Stimulated activated CD4-positive, alpha-beta T cell treated with anti-CD3 and anti-CD28 coated beads, Interleukin-15, amount 100 ng/mL, for 24 hours (primary cell): ENCODE data around the gene CMC1.
A peak's percentile ranks its signal among the peaks of the same experiment; 100 is the strongest.

Experiments used
- DNase-seq: peaks from one replicate; pipeline ENCODE4 v3.0.0-alpha.2; 2020

Gene CMC1

DNA sequence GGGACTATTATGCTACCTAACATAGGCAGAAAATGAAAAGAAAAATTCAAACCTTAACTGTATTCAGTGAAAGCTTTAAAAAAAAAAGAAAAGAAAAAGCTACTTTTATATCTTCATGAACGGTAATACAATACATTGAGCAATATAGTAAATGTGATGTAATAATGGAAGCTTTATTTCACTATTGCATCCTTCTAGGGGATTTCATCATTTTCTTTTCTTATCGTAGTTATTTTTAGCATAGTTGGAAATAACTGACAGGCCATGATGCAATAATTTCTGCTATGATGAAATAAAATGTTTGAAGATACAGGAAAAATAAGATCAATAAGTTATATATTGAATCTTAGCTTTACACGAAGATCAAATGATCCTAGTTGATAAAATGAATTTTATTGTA is 66.8 kb downstream of the CMC1 start:
- no peak for DNase-seq

DNA sequence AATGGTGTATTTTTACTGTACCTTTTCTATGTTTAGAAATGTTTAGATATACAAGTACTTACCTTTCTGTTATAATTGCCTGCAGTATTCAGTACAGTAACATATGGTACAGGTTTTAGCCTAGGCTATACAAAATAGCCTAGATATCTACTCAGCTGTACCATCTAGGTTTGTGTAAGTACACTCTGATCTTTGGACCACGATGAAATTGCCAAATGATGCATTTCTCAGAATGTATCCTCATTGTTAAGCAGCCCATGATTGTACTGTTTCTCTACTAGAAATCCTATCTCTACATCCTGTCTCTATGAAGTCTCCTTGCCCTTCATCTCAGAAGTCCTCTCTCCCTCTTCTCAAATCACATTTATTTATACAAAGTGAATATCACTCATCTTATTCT is 74.3 kb downstream of the CMC1 start:
- DNase-seq, result no peak

DNA sequence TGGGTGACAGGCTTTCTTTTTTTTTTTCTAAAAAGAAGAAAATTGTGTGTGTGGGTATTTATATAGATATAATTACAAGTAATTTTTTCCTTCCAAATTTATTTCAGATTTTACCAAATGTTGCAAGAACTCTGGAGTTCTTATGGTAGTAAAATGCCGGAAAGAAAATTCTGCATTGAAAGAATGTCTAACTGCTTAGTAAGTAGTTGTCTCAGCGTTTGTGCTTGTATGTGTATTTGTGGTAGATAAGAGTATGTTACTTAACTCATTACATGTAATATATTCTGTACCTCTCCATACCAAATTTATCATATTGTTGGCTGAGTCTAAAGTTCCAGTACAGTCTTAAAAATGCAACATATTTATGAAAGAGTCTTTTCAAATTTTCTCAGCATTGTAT is 74.8 kb downstream of the CMC1 start:
- no peak for DNase-seq

DNA sequence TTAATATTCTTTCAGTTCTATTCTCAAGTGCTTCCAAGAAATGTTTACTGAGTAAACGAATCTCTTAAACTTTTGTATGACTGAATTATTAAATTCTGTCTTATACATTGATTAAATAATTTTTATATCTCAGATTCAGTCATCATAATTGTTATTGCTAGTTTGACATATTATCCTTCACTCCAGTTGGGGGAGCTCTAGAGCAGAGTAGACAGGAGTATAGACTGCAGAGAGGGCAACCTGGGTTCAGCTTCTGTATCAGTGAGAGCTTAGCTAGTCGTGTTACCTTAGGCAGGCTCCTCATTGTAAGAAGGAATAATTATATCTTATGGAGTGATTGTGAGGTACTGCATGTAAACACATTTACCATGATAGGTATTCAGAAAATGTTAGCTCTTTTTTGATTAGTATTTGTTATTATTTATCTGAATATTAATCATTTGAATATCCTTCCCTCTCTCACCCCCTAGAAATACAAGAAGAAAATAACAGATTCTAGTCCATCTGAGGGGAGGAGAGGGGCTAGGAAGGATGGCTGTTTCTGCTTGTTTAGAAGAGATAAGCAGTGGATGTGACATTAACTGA is 76.1 kb downstream of the CMC1 start:
- DNase-seq, result peak; percentile 16

DNA sequence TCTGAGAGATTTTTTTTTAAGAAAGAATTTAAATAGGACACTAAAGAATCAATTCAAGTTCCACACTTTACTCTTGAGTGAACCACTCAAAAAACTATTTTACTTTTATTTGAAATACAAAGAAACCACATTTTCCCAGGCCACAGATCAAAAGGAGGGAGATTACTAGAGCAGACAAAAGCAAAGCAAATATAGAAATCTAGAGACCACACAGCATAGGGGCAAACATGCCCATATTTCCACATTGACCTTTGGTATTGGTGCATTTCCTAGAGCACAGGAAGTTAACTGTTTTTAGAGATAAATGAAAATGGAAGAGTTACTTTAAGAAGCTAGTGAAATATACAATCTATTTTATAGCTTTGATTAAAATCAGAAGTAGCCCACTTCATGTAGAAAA is 79.6 kb downstream of the CMC1 start:
- no peak for DNase-seq

DNA sequence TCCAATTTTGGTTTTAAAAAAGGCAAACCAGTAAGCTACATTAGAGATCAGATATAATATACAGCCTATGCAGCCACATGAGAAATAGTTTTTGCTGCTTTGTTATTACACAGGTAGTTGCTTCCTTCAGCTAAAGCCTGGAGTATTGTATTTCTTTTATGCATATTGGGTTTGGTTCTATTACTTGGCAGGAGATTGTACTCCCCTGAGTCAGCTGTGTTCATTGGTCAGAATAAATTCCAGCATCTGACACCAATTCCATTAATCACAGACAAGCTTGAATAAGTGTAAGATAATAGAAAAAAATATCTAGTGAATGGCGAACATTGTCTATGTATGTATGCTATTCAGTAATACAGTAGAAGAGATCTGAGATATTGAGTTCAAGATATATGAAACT is 81.0 kb downstream of the CMC1 start:
- DNase-seq, result no peak

DNA sequence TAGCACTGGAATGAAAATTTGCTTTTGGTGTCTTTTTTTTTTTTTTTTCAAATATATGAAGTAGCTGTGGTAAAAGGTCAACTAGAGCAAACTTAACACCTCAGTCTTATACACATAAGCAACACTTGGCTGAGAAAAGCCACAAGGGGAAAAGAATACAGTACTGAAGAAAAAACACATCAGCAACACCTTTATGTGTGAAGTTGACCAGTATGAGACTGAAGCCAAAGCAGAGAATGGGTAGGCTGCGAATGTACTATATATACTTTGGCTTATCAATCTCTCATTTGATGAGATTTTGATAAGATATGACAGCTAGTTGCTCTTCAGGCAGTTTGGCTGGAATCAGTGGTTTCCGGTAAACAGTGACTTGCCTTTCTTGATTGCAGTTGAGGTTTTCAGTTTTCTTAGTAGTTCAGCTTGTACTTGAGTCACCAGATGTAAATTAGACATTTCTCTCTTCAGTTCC is 85.1 kb downstream of the CMC1 start:
- peak; percentile 32 for DNase-seq

DNA sequence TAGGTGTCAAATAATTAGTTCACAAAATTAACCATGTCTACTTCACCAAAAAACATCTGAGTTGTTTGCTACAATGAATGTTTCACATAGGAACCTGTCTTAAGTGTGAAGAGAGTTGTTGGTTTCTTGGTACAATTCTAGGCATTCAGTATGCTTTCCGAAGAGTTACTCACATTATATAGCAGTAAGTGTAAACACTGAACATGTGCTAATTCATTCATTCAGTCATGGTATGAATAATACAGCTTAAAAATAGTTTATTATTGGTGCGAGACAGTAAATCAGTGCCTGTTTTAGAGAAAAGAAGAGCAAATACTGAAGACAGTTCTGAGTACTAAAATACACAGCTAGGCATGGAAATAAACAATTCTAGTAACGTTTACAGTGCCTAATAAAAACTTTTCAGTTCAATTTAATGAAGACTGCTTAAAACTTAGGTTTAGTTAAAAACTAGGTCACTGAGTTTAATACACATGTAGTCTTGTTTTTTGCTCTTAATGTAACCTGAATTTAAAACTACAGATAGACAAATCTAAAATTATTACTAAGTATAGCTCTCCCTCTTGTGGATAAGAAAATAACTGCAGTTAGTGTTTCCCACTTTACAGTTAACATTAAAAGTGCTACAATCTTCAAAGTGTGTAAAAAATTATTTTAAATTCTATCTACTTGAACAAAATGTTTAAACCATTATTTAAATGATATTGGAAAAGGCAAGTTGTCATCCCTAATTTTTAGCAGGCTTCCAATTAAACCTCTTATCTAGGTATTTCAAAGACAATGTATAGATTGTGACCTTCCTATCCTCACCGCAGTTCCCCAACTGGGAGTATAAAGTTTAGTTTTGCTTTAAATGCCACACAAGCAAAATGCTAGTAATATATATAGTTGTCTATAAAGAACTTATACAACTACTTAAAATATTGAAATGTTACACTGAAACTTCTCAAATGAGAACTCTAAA is 87.1 kb downstream of the CMC1 start:
- DNase-seq, result no peak

DNA sequence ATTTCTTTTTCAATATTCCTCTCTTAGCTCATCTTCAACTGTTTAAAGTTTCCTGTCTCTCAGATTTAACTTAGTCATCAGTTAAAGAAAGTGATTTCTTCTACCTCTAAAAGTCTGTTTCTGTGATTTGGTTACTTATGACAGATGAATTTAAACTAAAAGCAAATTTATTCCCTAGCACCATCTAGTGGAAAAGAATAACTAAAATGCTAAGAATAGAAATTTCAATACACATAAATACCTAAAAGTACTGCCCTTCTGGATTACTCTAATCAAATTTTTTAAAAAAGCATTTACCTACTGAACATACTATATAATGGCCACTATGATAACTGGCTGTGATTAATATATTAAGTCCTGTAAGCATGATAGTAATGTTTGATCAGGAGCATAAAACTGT is 93.1 kb downstream of the CMC1 start:
- DNase-seq, result no peak

DNA sequence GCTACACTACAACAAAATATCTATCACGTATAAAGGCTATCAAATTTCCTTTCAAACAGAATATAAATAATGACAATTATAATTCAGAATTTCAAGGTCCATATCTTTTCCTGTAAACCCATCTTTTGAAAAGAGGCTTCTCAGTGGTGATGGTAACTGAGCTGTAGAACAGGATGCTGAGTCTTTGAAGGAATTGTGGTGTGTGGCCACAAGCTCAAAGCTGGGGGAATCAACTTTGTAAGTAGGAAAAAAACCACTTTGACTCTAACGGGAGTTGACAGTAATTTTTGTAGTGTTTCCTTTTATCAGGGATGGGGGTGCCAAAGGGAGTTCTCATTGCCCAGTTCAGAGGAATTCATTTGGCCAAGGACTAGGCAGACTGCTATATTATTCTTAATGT is 93.8 kb downstream of the CMC1 start:
- DNase-seq, result no peak

DNA sequence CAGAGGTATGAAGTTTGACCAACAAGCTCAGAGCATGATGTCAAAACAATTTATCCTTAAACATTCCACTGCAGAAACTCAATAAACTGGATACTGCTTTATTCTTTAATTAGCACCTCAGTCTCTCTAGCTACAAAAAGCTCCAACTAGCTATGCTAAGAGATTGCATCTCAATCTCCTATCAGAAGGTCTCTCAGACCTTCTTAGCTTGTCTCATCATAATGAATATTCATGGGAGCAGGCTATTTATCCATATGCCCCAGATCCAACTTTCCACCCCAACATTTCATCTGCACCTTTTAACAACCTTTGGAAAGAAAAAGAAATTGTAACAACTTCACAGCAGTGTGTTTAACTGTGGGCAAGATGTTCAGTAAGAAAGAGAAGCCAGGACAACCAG is 95.8 kb downstream of the CMC1 start:
- DNase-seq, result no peak

DNA sequence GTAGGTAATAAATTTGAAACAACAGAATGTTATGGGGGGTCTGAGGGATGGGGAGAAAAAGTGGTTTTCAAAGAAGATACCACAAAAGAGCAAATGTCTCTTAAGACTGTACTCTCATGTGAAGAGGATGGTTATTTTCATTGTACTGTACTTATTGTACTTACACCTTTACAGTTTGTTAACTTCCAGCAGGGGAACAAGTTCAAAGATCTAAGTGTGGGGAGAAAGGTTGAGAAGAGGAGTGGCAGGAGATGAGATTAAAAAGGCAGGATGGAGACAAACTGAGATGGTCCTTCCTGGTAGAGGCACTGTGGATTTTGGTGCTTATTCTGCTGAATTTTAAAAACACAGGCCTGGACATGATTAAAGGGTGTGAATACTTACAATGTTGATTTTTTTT is 101.7 kb downstream of the CMC1 start:
- no peak for DNase-seq

DNA sequence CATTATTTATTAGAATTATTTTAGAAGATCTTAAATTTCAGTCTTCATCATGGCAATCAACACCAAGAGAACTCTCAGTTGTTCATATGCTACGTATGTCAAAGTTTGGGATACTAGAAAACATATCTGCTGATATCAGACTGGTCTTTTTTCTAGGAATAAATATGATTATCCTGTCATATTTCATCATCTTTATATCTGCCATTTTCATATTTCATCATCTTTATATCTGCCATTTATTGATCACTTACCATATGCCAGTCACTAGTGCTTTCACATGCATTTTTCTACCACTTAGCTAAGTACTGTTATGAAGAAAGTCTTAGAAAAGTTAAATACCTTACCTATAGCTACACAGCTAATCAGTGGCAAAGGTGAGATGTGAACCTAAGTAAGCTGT is 104.3 kb downstream of the CMC1 start:
- no peak for DNase-seq

DNA sequence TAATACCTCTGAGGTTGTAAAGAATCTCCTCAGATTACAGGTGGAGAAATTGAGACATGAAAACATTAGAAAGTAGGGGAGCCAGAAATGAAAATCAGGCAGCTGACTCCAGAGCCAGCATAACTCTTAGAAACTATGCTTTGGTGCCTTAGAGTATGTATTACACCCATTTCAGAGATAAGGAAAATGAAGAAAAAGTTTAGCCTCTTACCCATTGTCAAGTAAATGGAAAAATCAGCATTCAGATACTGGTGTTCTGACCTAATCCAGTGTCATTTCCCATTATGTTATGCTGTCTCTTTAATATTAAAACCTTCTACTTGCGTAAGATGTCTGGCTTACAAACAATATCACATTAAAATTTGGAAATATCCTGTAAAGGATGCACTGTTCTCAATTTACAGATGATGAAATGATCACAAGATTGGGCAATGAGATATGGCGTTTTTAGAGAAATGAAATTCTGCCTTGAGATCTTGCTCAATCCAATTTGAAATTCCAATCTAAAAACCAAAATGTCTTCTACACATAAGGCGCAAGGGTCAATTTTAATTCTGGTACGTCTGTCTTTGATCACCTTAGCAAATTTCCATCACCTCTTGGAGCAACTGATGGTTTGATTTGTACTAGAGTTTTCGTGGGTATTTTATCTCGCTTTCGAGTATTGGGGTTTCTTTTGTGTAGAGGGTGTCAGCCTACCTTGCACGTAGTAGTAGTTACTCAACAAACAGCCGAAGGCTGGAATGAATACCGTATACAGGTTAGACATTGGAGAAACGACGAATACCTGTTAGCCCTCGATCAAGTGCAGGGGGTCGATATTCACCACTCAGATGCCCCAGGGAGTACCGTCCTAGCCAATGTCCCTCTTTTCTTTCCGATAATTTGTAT is 106.2 kb downstream of the CMC1 start:
- no peak for DNase-seq

DNA sequence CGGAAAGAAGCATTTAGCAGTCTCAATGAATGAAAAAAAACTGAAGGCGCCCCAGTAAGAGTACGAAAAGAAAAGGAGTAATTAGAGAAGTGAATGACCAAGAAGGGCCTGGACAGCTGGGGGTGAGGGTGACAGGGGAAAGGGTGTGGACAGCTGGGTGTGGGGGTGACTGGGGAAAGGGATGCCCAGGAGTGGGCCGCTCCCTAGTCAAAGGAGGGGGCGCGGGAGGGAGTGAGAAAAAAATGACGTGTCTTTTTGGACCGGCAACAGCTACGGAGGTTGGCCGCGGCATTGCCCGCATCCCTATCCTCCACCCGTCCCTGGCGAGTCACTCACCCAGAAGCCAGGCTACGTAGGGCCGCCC is 106.8 kb downstream of the CMC1 start:
- no peak for DNase-seq

DNA sequence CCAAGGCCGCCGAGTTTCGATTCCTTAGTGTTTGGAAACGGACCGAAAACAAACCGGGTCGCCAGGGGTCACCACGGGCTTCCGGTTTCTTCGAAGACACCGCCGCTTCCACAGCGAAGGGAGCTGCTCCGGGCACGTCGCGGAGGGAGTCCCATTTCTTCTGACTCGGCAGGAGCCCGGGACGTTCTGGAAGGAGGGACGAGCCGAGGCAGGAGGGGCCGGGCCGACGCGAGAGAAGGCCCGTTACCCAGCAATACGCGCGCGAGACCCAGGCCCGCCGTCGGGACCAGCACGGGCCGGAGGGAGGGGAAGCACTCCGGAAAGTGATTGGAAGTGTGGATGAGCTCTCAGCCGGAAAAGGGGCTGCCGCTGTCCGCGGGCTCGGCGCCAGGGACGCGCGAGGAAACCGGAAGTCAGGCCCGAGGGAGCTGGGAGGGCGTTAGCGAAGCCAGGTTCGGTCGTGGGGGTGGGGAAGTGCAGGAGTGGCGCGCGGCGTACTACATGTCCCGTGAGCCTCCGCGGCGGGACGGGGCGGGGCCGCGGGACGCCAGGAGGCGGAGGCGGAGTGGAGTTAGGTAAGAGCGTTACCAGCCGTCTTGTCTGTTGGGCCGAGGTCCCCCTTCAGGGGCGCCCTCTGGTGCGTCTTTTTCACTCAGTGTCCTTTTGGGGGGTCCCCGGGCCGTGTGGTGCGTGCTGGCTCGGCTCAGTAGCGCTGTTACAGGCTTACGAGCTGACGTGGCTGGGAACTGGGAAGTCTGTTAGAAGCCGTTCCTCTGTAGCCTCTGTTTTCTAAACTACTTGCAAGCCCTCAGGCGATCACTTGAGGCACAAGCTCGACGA is 107.4 kb downstream of the CMC1 start, which contains the start of the genes AZI2 and ZCWPW2:
TSS of gene AZI2 (minus strand) at position 196 of the 840 bp plus-strand sequence. CDS start 8,207 bp downstream, outside the sequence.
TSS of gene ZCWPW2 (plus strand) at position 93 of the 840 bp plus-strand sequence. CDS start 64,348 bp downstream, outside the sequence.
- peak; percentile 96 for DNase-seq

DNA sequence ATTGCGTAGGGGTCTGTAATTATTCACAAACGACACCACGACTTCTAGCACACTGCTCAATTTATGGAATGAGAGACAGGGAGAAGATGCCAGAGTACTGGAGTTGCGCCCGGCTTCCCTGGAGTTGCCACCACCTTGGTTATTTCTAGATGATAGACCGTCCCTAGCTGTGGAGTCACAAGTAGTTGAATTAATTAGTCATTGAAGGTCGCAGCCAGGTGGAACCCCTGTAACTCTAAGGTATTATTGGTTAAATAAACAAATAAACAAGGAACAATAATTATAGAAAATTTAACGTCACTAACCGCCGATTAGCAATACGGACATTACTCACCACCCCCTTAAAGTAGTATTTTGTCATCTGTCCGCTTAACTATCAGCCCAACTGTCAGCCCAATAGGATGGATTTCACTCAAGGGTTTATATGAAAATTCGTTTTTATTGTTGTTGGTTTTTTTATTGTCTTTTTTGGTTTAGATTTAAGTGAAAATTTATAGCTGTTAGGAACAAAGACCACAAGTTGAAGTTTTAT is 108.1 kb downstream of the CMC1 start:
- no peak for DNase-seq
